Activated naive CD8-positive, alpha-beta T cell treated with anti-CD3 and anti-CD28 coated beads, Interleukin-2, amount 50 U/mL, for 16 hours (primary cell): ENCODE results near the gene DGLUCY.
"Not testable (repeated sequence)": the region's sequence is repeated elsewhere in the genome, so short reads cannot be mapped to it uniquely, and the experiment has no call there.

Experiments
- DNase-seq: peaks from one replicate; pipeline ENCODE4 v3.0.0-alpha.2; 2020; ENCODE audit warnings: low read depth, low spot score

The DGLUCY gene

DNA sequence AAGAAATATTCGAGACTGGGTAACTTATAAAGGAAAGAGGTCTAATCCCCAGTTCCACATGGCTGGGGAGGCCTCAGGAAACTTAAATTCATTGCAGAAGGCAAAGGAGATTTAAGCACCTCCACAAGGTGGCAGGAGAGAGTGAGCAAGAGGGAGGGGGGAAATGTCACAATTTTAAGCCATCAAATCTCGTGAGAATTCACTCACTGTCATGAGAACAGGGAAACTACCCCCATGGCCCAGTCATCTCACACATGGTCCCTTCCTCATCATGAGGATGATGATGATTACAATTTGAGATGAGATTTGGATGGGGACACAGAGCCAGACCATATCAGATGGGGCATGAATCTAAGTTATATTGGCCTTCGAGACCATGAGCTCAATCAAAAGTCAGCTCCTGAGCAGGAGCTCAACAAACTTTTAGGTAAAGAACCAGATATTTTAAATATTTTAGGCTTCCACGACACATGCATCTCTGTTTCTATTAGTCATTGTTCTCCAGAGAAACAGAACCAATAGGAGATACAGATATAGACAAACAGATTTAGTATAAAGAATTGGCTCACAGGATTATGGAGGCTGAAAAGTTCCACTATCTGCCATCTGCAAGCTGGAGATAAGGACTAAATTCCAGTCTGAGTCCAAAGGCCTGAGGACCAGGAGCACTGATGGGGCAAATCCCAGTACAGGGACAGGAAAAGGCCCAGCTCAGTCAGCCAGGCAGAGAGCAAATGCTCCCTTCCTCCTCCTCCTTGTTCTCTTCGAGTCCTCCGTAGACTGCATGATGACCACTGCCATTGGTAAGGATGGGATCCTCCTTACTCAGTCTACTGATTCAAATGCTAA, 24.9 kb downstream of the DGLUCY start:
- peak; percentile 16 for DNase-seq

DNA sequence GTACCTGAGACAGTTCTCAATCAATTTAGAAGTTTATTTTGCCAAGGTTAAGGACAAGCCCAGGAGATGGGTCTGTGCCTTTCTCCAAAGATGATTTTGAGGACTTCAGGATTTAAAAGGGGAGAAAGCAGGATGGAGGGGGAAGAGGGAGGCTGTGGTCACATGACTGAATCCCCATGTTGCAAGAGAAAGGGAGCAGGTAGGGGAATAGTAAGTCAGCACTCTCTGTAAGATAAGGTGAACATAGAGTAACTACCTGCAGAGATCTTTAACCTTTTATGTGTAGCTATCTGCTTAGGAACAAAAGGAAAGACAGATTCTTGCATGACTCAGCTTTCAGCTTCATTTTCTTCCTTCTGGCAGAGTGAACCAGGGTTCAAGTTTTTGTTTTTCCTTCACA, 25.9 kb downstream of the DGLUCY start:
- DNase-seq, result no peak

DNA sequence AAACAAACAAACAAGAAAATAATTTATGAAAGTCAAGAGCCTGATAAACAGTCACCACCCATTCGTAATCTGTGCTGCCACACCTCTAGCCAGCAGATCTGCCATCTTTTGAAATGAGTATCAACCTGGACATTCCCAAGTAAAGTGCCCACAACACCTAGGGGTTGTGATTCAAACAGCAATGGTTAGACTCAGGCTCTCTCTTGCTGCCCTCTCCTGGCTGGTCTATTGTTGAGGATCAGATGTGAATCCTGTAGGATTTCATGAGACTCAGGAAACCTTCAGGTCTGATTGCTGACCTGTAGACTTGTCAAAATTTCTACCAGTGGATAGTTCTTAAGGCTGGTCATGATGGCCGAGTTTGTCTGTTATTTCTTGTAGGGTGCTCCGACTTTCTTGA, 26.8 kb downstream of the DGLUCY start:
- no peak for DNase-seq

DNA sequence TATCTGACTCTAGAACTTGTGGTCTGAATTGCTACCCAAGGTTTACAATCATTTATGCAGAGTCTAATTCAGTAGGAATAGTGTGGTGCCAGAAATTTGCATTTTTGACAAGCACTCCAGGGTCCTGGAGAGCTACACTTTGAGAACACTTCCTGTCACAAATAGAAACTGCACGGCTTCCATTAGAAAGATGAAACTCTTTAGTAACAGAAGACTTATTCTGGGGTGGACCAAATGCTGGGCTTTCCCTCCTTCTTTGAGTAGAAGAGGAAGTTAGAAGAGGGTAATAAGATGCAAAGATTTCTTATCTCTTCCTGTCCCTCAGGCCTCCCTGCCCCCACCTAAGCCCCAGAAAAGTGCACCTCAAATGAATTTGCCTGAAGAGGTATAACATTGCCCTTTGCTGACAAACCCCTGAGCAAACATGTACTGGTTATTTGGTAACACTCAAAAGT, 28.4 kb downstream of the DGLUCY start:
- DNase-seq, result no peak

DNA sequence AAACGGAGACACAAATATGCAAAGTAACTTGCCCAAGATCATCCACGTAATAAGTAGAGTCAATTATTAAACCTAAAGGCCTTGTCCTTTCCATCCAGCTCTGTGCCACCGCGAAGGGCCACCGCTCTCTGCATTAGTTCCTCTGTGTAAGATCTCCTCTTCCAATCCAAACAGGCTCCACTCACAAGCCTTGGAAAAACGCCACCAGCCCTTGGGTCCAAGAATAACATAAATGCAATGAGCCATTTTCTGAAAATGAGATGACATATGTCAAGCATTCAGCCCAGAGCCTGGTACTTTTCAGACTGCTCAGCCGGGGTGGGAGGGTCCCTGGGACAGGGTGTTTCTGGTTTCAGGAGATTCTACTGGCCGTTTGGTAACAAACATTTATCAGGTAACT, 30.0 kb downstream of the DGLUCY start:
- no peak for DNase-seq

DNA sequence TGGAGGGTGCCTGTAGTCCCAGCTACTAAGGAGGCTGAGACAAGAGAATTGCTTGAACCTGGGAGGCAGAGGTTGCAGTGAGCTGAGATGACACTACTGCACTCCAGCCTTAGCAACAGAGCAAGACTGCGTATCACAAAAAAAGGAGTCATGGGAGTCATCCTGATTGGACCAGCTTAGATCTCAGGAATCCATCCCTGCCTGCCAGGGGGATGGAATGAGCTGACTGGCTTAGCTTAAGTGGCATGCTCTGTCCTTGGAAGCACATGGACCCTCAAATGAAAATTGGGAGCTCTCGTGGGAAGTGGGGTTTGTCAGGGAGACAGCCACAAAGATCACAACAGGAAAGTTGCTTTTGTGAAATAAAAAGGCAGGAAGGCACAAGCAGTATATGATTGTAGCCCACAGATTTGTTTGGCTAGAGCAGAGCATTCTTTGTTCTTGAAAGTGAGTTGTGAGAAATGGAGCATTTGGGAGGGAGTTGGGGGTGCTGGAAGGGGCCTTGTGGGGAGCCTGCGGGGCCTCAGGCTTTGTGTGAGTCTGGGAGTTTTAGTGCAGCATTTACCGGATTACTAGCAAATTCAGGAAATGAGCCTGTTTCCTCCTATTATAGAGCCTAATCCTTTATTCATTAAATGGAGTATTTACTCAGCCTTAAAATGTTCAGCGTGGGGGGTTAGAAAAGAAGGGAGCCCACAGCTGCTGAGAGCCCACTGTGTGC, 30.7 kb downstream of the DGLUCY start:
- DNase-seq, result no peak

DNA sequence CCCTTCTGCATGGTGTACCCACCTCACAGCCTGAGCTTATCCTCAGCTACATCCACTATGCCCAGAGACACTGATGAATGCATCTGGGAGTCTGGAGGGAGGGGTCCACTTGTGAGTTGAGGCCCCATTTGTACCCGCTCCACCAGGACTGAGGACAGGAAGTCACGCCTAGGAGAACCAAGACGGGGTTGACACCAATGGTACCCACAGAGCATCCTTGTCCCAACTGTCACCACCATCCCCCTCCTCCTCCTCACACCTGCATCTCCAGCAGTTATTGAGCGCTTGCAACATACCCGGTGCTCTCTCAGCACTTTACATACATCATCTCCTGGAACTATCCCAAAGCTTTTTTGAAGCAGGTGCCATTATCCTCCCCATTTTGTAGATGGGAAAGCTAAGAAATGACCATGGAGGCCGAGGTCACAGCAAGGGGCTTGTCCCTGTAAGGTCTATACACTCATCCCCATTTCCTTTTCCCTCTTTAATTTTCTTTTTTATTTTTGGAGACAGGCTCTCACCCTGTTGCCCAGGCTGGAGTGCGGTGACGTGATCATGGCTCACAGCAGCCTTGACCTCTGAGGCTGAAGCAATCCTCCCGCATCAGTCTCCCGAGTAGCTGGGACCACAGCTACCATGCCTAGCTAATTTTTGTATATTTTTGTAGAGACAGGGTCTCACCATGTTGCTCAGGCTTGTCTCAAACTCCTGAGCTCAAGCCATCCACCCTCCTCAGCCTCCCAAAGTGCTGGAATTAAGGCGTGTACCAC, 31.7 kb downstream of the DGLUCY start:
- no peak for DNase-seq

DNA sequence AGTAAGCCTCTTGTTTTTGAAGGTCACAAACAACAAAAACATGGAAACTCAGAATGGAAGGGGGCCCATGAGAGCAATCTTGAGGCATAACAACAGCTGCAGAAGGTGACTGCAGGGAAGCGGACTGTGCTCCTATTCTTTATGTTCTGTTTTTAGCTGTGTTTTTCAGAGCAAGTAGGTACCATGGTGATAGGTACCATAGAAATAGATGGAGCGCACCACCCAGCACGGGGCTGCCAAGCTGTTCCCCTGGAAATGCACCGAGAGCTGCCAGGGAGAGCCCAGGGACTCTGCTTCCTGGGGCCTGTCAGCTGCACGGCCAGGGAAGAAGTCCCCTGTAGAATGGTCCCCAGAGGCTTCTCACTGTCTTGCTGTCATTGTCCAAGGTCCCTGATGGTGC, 32.8 kb downstream of the DGLUCY start:
- DNase-seq, result no peak

DNA sequence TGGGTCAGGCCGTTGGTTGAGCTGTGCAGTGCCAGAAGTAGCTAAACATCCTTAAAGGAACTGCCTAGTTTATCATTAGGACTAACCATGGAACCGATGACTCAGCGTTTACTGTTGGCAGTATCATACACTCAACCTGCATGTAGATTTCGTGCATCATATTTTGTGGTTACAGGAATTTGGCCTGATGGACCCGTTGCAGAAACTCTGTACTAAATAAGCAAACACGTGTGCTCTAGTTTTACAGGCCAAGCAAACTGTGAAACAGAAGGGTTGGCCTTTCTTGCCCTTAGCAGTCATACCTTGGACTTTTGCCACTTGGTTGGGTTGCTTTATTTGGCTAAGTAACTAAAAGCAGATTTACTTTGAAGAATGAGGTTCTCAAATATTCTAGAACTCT, 35.6 kb downstream of the DGLUCY start:
- DNase-seq, result no peak

DNA sequence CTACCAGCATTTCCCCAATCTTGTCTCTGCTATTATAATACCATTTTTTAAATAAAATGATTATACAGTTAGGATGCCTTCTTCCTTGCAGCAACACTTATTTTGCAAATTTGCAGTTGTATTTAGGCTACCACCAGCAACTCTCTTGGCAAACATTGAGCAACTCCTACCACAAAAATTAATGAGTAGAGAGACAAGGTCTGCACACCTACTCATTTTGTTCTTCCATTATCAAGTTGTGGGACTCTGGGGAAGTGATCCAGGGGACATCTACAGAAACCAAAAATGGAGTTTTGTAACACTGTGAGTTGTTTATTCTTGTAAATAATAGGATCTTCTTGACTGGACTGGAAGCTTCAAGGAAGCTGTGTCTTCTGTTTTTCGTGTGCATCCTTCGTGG, 38.6 kb downstream of the DGLUCY start:
- DNase-seq, result no peak

DNA sequence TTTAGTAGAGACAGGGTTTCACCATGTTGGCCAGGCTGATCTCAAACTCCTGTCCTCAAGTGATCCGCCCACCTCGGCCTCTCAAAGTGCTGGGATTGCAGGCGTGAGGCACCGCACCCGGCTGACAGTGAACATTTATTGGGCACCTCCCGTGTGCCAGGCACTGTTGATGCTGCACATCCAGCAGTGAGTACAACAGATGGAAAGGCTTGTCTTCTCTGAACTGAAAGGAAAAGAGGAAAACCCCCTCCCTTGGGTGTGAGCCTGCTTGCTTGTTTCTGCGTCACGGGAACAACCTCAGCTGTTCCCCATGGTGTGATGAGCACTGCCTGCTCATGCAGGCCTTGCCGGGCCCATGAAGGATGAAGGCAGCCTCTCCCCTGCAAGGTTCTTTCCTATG, 39.5 kb downstream of the DGLUCY start:
- no peak for DNase-seq

DNA sequence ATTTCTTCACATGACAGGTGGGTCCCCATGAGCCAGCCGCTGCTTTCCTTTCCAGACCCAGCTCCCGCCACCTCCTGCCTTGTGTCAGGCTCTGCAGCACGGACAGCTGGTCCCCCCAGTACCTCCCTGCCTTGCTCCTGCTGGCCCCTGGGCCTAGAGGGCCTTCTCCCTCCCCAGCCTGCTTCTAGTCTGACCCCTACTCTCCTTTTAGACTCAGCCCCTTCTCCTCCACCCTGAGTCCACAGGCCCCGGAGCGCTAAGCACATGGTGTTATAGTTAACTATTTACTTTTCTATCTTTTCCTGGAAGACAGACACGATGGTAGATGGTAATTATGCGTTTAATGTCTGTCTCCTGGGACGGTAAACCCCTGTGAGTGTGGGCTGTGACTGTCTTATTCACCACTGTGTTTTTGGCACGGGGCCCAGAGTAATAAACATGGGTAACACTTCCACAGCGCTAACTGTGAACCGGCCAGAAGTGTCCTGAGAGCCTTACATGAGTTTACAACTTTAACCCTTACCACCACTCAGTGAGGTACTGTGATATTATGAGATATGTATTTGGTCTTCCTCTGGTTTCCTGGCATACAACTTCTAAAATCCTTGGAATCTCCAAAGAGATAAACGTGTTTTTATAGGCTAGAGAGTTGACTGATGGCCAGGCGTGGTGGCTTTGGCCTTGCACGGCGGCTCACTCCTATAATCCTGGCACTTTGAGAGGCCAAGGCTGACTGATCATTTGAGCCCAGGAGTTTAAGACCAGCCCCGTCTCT, 41.2 kb downstream of the DGLUCY start:
- DNase-seq, result no peak

DNA sequence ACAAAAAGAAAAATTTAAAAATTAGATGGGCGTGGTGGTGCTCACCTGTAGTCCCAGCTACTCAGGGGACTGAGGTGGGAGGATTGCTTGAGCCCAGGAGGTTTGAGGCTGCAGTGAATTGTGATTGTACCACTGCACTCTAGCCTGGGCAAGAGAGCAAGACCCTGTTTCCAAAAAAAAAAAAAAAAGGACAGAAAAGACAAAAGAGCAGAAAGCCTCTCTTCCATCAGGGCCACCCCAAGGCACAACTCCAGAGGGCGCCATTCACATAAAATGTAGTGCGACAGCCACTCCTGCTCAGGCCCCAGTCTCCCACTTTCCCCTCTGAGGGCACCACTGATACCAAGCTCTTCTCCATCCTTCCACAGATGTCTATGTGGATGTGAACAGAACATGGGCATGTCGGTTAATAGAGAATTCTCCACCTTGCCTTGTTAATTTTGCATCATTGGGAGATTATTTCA, 41.8 kb downstream of the DGLUCY start:
- DNase-seq, result no peak

DNA sequence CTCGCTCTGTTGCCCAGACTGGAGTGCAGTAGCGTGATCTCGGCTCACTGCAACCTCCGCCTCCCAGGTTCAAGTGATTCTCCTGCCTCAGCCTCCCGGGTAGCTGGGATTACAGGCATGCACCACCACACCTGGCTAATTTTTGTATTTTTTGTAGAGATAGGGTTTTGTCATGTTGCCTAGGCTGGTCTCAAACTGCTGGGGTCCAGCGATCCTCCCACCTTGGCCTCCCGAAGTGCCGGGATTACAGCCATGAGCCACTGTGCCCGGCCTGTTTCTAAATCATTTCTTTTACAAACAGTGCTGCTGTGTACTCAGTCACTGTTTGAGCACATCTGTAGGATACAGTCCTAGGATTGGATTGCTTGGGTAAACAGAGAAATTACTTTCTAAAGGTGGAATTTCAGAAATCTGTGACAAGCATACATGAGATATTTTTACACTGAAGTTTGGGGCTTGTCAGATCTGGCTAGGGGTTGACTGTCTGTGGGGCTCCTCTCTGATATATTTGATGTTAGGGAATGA, 42.3 kb downstream of the DGLUCY start:
- not testable (repeated sequence) for DNase-seq

DNA sequence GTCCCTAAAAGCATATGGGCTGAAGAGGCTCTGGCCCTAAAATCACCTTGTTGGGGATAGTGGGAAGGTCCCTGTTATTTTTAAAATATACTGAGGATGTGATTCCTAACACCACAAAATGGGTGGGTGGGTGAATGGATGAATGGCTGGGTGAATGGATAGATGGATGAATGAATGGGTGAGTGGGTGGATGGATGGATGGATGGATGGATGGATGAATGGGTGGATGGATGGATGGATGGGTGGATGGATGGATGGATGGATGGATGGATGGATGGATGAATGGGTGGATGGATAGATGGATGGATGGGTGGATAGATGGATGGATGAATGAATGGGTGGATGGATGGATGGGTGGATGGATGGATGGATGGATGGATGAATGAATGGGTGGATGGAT, 43.0 kb downstream of the DGLUCY start:
- DNase-seq, result not testable (repeated sequence)

DNA sequence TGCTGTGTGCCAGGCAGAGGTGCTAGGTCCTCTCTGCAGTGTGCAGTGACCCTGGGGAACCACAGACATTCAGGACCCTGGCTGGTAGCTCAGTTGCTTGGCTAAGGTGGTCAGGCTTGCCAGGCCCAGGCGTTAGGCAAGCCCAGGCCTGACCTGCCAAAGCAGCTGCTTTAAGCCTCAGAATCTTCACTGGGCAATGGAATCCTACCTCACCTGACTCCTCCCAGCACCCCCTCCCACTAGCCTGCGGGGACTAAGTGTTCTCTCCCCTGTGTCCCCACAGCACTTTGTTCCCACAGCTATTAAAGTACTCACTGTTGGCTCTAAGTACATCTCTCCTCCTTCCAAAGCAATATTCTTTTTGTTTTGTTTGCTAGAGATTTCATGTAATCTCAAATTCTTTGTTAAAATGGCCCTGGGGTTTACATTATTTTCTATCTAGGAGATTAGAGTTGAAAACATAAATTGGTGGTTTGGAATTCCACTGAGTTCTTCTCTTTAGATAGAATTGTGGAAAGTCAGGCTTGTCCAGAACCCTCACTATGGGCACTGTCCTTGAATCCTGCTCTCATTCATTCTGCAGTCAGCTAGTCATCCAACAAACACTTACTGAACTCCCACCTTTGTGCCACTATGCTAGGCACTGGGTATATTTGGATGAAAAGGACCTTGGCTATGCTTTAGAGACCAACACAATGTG, 44.4 kb downstream of the DGLUCY start:
- DNase-seq, result no peak

DNA sequence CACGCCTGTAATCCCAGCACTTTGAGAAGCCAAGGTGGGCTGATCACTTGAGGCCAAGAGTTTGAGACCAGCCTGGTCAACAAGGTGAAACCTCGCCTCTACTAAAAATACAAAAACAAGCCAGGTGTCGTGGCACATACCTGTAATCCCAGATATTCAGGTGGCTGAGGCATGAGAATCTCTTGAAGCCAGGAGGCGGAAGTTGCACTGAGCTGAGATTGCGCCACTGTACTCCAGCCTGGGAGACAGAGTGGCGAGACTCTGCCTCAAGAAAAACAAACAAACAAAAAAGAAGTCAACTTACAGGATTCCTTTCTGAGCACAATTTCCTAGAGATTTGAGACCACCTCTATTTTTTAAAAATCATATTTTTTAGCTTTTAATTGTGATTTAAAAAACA, 45.3 kb downstream of the DGLUCY start:
- DNase-seq, result no peak

DNA sequence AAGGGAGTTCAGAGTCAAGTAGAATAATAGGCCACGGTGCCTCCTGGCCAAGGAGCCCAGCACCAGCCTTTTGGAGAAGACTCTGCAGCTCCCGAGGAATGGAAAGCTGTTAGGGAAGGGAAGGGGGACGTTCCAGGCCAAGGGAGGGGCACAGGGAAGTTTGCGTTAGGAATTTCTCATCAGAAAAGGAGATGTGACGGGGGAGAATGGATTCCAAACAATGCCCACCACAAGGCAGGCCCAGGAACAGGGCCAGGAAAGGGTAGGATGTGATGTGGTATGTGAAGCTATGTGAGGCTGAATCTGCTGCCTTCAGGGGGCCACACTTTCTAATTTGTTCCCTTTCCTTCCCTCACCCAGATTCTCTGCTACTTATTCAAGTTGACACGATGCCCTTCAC, 46.0 kb downstream of the DGLUCY start:
- DNase-seq, result no peak

DNA sequence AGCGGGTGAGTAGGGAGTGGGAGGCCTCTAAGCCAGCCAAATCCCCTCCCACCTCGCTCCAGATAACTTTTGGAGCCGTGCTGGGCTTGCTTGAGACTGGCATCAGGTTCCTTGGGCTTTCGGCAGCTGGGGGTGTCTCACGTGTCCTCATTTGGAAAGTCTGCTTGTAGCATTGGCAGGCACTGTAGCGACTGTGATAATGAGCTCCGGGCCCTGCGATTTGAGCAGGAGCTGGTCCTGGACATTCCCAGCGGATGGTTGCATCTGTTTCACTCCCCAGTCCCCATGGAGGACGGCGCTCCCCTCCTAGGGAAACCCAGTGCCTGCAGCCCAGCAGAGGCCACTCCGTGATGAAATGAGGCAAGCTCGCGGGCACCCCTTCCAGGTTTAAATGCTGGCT, 49.4 kb downstream of the DGLUCY start:
- DNase-seq, result no peak

DNA sequence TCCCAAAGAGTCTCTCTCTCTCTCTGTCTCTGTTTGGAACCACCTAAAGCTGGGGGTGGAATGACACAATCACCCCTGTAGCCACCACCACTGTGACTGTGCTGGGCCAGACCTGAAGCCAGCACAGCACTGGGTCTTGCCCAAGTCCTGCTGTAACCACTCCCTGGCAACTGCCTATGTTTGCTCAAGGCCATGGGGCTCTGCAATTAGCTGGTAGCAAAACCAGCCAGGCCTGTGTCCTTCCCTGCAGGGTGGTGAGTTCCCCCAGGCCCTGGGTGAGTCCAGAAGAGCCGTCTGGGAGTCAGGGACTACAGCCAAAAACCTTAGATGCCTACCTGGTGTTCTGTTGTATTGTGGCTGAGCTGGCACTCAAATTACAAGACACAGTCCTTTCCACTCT, 50.8 kb downstream of the DGLUCY start:
- no peak for DNase-seq

DNA sequence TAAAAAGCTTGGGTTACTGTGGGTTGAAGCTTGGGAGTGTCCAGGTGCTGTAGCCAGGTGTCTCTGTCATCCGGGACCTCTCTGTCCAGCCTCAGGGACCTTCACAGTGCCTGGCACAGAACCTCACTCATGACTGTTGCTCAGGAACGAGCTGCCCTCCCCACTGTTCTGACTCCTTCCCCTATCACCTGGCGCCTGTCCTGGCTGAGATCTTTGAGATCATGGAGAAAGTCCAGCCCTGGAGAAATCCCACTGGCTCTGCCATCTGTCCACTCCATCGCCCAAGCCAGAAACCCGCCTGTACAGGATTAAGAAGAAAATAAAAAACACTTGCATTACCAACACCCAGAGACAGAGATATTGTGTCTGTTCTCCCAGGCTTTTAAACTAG, 53.5 kb downstream of the DGLUCY start:
- DNase-seq, result no peak
